WERI-Rb-1 (cell line): ENCODE measurements around the gene ATXN7.

Experiments used
- DNase-seq: peaks from one replicate; pipeline ENCODE4 v3.0.0-alpha.2; 2020
- H3K27ac ChIP-seq: fragments of 250-450 bp; sonication (Bioruptor Pico); 2 replicates; pipeline ENCODE4 v1.5.1; 2020; ENCODE audit warnings: mild to moderate bottlenecking, moderate library complexity
- H3K27me3 ChIP-seq: fragments of 250-450 bp; sonication (Bioruptor Pico); 2 replicates; pipeline ENCODE4 v1.5.1; 2021; ENCODE audit warnings: mild to moderate bottlenecking, low read depth, moderate library complexity; ENCODE audit not compliant: insufficient read depth, severe bottlenecking
- H3K36me3 ChIP-seq: fragments of 250-450 bp; sonication (Bioruptor Pico); 2 replicates; pipeline ENCODE4 v1.5.1; 2020; ENCODE audit warnings: mild to moderate bottlenecking, moderate library complexity
- H3K4me3 ChIP-seq: 2 replicates; pipeline ENCODE4 v1.5.1; 2011; ENCODE audit warnings: low read depth, mild to moderate bottlenecking, control low read depth, low read length
- H3K9me3 ChIP-seq: fragments of 250-450 bp; sonication (Bioruptor Pico); 2 replicates; pipeline ENCODE4 v1.5.1; 2021; ENCODE audit warnings: mild to moderate bottlenecking, moderate library complexity; ENCODE audit not compliant: severe bottlenecking
- CTCF ChIP-seq: IDR thresholded peaks from 2 replicates; pipeline ENCODE4 v1.5.1; 2011; ENCODE audit warnings: low read depth, mild to moderate bottlenecking, control low read depth, inconsistent platforms, low read length

ATXN7 gene

DNA sequence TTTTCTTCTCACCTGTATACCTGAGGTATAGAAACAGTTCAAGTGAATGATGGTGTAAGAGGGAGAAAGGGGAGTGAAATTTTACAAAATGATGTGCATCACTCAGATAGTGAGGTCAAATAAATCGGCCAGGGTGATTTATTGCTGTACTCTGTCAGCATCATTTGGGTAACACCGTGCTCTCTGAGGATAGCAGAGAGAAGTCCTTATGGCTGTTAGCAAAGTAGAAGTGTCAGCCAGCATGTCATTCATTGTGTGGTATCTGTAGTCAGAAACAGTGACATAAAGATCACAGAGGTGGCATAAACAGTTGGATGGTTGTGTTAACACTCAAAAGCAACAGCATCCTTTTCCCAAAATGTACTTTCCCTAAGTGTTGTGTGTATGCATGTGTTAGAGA is 106.2 kb downstream of the ATXN7 start:
- no peak for TF ChIP-seq CTCF
- H3K27me3 ChIP-seq: no peaks in the 10 kb centered on the region
- no peak overlapping the region for H3K4me3 ChIP-seq
- H3K36me3 ChIP-seq: no peaks in the 10 kb centered on the region; the same call in none of the 2 replicates
- DNase-seq: no peak
- no peak overlapping the region for H3K27ac ChIP-seq
- H3K9me3 ChIP-seq: no peaks in the 10 kb centered on the region

DNA sequence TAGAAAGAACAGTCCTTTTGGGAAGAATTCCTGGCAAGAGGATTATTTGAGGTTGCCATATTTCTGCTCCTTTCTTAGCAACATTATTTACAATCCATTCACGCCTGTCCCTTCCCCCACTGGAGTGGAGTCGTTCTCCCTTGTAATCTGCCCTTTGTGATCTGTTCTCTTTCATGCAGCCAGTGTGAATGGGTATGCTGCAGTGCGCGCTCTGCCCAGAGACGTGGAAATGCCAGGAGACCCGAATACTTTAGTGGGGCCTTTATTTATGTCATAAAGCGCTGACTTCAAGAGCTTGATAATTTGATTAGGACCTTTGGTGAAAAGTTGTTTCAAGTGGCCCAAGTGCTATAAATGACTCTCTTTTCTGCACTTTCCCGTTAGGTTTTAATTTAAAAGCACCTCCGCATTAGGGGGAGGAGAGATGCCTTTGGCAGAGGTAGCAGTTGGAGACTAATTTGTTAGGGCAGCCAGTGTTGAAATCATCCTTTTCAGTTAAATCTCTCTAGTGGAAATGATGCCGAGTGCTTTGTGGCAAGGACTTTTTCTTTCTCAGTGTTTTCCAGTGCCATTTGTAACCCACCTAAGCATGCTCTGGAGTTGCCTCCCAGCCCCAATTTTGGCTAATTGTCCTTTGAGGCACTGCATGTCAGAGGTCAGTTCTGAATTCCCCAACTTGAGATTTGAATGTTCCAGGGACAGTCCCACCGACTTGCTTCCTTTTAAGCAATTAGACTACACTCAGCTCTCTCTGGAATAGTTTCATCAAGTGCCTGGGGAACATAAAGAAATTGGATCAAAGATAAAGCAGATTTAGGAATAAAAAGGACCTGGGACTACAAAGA is 107.2 kb downstream of the ATXN7 start:
- no peaks in the 10 kb centered on the region for H3K27me3 ChIP-seq
- no peak for DNase-seq
- no peak overlapping the region for H3K27ac ChIP-seq
- TF ChIP-seq CTCF: no peak
- no peak overlapping the region for H3K4me3 ChIP-seq
- no peaks in the 10 kb centered on the region for H3K9me3 ChIP-seq
- H3K36me3 ChIP-seq: no peaks in the 10 kb centered on the region; the same call in none of the 2 replicates

GRCh38 chr3:63972196-63972595 is 108.5 kb downstream of the ATXN7 start:
- no peak for TF ChIP-seq CTCF
- no peak for DNase-seq
- Histone ChIP-seq H3K9me3 (no peaks in the 10 kb centered on the region), H3K36me3 (no peaks in the 10 kb centered on the region; the same call in none of the 2 replicates), H3K27ac (no peak overlapping the region), H3K27me3 (no peaks in the 10 kb centered on the region), H3K4me3 (no peak overlapping the region)

GRCh38 chr3:63972987-63973386 is 109.3 kb downstream of the ATXN7 start:
- TF ChIP-seq CTCF: no peak
- Histone ChIP-seq H3K4me3 (no peak overlapping the region), H3K36me3 (no peaks in the 10 kb centered on the region; the same call in none of the 2 replicates), H3K27ac (no peak overlapping the region), H3K9me3 (no peaks in the 10 kb centered on the region), H3K27me3 (no peaks in the 10 kb centered on the region)
- DNase-seq: no peak

DNA sequence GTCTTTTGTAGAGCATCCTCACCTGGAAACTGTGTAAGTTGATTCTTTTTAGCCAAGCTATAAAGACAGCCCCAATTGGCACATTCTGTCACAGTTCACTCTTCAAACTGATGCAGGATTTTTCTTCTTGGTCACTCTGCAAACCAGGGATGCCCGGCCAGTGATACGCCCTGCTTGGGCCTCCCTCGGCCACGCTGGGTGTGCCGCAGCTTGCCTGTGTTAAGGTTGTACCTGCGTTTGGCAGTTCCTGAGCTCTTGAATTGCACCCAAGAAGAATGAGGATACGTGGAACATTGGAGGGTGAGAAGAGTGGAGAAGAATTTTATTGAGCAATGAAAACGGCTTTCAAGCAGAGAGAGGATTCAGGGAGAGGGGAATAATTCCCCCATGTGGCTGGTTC is 109.7 kb downstream of the ATXN7 start:
- TF ChIP-seq CTCF: no peak
- no peak for DNase-seq
- Histone ChIP-seq H3K9me3 (no peaks in the 10 kb centered on the region), H3K27me3 (no peaks in the 10 kb centered on the region), H3K27ac (no peak overlapping the region), H3K4me3 (no peak overlapping the region), H3K36me3 (no peaks in the 10 kb centered on the region; the same call in none of the 2 replicates)
